Kidney capillary endothelial cell (primary cell): Measurements from ENCODE around the gene SNAPC2.
A peak's percentile ranks its signal among the peaks of the same experiment; 100 is the strongest.
"Not testable (repeated sequence)": the region's sequence is repeated elsewhere in the genome, so short reads cannot be mapped to it uniquely, and the experiment has no call there.

Experiments
- DNase-seq: peaks from one replicate; pipeline ENCODE4 v3.0.0-alpha.2; 2018; ENCODE audit warnings: low spot score

The SNAPC2 gene

DNA sequence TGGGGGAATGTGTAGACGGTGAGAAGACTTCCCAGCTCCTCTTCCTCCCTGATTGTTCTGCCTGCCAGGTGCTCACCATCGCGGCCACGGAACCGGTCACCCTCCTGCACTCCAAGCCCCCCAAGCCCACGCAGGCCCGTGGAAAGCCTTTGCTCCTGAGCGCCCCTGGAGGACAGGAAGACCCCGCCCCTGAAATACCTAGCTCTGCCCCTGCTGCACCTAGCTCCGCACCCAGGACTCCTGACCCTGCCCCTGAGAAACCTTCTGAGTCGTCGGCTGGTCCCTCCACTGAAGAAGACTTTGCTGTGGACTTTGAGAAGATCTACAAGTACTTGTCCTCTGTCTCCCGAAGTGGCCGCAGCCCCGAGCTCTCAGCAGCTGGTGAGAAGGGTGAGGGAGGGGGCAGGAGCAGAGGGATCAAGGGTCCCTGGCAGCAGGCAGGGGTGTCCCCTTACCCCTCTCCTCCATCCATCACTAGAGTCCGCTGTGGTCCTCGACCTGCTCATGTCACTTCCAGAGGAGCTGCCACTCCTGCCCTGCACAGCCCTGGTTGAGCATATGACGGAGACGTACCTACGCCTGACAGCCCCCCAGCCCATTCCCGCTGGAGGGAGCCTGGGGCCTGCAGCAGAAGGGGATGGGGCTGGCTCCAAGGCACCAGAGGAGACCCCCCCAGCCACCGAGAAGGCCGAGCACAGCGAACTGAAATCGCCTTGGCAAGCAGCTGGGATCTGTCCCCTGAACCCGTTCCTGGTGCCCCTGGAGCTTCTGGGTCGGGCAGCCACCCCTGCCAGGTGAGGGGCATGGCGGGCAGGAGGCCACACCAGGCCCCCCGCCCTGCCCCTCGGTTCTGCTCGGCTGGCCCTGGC lies 2.1 kb downstream of the SNAPC2 start:
- no peak for DNase-seq

DNA sequence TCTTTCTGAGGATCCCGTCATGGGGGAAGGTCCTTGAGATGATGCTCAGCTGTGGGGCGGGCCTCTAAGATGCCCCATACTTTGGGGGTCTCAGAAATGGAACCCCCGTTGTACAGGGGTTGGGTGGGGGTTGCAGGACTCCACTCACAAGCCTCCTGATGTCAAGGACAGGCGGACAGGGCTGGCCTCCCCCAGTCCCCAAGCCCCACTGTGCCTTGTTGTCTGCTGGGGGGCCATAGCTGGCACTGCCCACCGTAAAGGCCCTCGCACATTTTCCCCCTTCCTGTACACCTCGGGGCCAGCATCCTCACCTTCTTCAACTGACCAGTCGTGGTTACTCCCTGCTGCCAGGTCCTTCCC lies 2.7 kb downstream of the SNAPC2 start:
- DNase-seq: no peak

DNA sequence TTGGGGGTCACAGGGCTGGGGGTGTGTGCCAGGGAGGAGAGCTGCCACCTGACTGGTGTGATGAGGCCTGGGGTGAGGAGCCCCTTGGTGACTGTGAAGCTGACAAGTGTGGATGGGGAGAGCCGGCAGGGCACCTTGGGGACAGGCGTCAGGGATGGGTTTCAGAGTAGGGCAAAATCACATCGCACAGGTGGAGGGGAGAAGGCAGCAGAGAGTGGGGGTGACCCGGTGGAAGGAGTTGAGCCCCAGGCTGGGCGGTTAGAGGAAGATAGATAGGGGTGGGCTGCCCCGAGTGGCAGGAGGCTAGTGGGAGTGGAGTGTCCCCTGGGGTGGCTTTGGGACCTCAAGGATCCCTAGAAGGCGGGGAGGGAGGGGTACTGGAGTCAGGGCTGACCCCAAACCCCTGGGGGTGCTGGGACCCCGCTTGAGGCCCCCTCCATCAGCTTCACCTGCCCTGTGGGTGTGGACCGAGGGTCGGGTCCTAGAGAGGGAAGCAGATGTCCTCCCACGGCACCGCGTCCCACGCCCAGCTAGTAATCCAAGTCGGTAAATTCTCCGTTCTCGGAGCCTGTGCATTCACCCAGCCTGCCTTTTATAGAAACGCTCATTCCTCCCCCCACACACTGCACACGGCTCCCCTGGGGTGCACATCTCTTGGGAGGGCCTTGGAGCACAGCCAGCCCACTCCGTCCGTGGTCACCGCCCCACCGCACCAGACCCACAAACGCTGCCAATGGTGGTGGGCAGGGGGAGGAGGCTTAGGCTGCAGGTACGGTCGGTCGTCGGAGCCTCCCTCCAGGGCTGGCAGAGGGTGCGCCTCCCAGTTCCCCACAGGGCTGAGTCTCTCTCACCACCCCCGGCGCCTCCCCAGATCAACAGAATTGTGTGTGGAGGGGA lies 3.4 kb downstream of the SNAPC2 start:
- DNase-seq: no peak

DNA sequence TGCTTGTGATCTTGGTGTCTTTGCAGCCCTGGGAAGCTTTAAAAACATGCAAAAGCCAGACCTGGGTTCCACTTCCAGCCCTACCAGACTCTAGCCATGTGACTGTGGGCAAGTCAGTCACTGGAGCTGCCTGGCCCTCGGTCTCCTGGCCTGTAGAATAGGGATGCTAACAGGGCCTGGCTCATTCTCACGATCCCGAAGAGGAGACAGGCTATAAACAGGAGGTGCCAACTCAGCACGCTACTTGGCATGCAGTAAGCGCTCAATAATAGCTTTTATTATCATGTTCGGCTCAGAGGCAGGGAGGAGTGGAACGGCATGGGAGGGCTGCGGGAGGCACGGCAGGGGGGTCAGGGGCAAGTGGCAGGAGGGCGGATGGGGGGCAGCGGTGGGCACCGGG lies 4.1 kb downstream of the SNAPC2 start:
- DNase-seq: no peak

DNA sequence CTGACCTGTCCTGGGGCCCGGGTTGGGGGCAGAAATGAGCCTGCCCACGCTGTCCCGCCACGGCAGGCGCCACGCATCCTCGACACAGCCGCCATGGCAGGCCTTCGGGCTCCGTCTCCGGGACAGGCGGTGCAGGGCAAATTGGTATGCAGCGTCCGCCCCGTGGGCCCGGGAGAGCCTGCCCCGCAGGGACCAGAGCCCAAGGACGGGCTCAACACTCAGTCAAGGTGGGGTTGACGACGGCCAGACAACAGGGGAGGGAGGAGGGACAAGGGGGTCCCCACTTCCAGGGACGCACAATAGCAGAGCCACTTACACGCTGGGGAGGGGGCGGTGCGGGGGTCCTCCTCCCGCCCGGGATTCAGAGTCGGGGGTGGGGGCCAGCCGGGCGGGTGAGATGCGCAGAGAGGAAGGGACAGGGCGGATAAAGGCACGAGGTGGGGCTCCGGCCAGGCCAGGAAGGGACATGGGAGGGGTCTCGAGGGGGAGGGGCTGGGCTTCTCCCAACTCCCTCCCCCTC lies 4.6 kb downstream of the SNAPC2 start:
- no peak for DNase-seq

DNA sequence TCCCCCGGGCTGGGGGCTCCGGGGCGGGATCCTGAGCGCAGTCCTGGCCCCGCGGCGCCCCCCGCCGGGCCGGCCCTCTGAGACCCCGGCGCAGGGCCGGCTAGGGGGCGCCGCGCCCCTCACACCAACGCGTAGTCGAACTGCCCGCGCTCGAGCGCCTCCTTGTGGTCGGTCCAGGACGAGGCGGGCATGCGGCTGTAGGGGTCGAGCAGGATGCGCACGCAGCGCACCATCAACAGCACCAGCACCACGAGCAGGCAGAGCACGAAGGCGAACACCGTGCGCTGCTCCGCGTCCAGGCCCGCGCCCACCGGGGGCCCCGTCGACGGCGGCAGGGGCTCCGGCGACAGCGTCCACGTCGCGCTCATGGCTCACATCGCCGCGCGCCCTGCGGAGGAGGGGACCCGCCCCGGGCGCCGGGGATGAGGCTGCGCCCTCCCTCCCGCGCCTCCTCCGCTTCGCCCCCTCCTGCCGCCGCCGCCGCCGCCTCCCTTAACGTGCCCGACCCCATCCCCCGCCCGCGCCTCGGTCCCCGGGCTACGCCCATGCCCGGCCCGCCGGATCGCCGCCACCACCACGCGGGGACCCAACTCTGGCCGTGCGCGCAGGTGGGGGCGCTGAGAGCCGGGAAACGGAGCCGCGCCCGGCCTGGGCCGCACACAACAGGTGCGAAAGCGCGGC lies 5.2 kb downstream of the SNAPC2 start:
- DNase-seq: peak; percentile 80

DNA sequence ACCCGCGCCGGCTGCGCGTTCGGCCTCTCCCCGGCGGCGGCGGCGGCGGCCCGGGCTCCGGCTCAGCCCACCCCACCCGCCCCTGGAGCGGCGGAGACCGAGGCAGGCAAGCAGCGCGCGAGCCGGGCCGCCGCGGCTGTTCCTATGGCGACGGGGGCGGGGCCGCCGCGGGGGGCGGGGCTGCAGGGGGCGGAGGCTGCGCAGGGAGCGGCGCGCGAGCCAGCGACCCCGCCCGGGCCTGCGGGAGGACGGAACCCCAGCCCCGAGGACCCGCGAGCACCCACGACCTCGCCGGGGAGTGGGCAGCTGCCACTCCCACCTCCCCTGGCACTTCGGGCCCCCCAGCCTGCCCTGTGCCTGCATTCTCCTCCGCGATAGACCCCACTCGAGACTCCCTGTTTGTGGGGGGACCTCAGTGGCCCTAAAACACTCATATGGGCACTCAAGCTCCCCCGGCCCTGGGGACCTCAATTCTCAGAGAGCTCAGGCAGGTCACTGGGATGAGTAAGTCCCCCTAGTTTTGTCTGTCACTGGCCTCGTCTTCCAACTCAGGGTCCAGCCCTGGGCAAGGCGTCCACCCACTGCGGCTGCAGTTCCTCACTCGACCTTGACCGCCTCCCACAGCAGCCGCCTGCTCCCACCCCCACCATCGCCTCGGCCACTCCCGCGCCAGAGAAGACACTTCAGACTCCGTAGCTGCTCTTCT lies 6.0 kb downstream of the SNAPC2 start, which contains the start of gene CTXN1:
CTXN1 (minus strand) TSS at position 115 of the 706 bp plus-strand sequence. CDS start 597 bp downstream, outside the sequence.
- DNase-seq: no peak

DNA sequence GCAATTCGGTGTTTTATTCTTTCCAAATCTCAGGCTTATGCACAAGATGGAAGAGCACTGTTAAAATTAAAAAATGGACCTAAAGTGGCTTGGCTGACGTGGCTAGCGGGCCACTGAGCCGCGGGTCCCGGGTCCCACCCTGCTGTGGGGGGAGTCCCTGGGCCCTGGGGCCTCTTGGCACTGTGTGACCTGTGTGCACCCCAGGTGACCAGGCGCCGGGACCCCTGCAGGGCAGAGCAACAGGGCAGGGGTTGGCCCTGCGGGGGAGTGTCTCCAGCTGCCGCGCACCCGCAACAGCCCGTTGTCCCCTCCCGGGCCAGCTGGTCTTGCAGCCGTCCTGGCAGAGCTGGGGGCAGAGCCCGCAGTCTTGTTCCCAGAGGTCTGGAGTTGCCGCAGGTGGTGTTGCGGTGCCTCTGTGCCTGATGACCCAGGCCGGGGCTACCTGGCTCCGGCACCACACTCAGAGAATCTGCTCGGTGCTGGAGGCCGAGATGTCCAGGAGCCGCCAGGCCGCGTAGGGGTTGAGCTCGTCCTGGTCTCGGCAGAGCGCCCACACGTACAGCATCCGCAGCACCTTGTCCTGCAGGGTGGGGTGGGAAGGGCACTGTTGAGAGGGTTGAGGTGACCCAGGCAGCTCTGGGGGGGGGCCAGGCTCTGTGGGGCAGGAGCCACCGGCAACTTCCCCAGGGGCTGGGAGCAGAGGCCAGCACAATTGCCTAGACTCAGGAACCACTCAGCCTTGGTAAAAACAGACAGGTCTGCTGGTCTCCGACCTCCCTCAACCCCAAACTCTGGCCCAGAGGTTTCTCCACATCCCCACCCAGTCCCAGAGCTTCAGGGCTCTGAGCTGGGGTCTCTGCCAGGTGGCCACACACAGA lies 6.8 kb downstream of the SNAPC2 start:
- no peak for DNase-seq

DNA sequence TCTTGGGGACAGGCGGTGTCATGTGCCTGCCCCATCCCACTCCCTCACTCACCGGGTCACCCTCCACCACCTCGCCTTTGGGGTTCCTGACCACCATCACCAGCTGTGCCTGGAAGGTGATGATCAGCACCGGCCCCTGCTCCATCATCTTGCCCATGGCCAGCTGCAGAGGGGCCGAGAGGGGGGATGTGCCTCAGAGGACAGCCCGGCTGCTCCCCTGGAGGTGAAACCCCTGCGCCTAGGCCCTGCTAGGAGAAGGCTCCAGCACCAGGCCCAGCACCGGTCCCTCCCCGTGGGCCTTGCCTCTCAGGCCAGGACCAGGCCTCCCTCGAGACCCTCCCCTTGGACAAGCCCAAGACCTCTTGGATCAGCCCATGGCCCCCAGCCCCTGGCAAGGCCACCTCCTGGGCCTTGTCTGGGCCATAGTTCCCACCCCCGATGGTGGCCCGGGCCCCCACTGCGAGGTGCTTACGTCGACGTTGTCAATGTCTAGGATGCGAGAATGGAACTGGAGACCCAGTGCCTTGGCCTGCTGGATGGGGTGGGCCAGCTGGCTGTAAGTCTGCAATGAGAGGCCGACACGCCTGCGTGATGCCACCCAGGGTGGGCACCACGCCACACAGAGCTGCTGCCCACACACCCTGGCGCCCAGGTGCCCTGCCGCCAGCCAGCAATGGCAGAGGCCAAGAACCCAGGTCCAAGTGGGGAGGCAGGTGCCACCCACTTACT lies 7.6 kb downstream of the SNAPC2 start:
- DNase-seq: no peak

DNA sequence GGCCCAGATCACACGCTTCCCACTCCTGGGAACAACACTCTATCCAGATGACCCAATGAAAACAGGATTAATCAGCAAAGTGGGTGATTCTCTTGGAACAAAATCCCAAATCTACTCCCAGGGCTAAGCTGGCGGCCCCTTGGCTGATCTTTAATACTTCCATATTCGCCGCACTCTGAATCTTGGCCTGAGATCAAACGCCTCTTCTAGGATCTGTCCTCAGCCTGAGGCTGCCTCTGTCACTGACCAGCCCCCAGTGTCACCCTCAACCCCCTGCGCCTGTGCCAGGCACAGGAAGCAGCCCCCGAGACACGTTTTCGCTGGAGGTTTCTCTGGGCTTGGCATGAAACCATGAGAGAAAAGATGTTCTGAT lies 8.2 kb downstream of the SNAPC2 start:
- no peak for DNase-seq

DNA sequence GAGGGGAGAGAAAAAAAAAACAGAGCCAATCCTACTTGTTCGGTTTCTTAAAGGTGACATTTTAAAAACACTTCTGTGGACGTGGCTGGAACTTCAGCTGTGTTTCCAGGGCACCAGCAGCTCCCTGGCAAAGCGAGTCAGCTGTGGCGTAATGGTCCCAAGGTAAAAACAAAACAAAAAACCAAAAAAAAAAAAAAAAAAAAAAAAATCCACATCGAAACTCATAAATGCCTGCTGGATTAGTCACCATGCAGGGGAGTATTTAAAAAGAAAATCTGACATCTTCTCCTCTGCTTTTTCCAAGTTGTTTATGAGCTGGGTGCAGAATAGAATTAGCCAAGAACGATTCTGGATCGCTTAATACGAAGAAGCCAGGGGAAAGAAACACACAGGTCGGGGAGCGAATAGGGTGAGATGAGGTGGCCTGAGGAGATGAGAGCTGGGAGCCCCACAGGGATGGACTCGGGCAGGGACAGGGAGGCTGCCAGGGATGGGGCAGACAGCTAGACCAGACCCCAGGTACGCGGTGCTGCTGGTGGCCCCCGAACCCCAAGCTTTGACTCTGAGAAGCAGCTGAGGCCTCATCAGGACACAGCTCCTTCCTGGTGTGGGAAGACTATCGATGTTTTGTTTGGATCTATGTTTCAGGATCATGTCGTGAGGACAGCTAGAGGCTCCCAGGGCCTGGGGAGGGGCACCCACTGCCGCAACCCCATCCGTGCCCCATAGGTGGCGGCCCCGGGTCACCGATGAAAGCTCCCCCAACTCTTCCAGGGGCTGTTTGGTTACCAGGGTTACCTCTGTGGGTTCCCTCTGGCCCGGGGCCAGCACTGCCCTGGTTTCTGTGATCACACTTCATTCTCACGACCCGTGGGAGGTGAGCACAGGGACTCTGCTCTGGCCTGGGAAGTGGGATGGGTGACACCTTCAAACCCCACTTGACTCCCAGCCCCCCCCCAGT lies 8.9 kb downstream of the SNAPC2 start:
- DNase-seq: no peak

DNA sequence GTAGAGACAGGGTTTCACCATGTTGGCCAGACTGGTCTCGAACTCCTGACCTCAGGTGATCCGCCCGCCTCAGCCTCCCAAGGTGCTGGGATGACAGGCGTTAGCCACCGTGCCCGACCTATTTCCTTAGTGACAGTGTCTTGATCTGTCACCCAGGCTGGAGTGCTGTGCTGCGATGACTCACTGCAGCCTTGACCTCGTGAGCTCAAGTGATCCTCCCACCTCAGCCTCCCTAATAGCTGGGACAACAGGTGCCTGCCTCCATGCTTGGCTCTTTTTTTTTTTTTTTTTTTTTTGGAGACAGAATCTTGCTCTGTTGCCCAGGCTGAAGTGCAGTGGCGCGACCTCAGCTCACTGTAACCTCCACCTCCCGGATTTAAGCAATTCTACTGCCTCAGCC lies 9.9 kb downstream of the SNAPC2 start:
- not testable (repeated sequence) for DNase-seq

DNA sequence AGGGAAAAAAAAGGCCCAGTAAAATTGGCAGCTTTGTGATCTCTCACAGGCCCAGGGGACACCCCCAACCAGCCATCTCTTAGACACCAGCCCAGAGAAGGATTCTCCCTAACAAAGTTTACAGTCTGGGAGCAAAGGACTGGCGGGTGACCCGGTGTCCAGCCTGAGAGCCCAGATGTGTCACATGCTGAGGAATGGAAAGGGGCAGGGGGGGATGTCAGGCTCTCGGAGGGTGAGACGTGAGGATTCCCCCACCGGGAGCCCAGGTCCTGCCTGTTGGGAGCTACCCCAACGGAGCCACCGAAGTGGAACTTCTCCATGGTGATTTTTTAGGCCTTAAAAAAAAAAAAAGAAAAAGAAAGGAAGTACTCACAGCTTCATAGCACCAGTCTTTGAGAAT lies 10.6 kb downstream of the SNAPC2 start:
- no peak for DNase-seq

DNA sequence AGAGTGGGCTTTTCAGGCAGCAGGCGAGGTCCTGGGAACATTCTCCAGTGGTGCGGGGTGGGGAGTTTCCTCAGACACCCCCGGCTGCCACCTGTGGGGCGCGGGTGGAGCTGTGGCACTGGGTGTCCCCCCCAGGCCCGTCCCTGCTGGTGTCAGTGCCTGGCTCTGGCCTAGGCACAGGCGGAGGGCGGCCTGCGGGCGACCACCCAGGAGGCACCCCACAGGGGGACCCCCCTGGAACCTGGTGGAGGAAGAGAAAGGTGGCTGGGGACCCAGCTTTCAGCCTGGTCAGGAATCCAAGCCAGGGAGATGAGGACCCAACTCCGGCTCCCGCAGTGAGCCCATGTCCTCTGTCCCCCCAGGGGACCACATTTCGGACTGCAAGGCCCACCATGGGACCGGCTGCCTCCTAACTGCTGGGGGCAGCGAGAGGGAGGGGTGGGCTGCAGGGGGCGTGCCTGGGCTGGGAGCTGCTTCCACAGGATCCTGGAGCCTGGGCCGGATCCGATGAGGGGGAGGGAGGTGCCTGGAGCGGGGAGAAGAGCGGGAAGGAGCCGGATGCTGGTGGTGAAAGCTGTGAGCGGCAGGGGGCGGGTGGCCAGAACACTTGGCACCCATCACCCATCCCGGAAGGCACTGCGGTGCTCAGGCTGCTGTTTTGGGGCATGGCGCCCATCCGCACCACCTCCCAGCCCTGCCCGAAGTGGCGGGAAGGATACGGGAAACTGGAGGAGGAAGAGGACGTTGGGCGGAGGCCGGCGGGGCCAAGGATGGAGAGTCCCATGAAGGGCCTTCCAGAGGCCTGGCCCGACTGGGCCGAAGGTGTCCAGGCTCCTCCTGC lies 11.3 kb downstream of the SNAPC2 start:
- DNase-seq: no peak

DNA sequence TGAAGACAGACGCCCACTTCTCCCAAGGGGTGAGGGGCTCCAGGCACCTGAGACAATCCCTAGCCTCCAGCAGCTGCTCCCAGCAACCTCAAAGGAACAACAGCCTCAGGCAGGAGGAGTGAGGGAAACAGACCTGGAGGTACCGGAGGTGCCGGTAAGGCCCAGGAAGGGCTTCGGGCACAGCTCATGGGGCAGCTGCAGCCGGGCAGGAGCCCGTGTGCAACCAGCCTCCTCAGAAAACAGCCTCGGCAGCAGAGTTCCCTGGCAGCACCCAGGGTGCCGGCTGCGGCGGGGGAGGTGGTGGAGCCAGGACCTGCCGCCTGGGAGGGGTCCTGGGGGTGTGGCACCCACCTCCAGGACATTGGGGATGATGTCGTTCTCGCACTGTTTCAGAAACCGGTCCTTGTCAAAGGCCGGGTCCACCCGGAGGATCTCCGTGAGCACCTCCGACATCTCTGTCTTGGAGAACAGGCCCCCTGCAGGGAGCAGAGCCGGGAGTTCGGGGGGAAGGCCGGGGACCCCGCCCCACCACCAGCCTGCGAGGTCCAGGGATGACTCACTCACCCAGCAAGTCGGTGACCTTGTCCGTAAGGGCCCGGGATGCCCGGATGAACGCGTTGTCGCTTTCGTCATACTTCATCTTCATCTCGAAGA lies 12.3 kb downstream of the SNAPC2 start:
- DNase-seq: no peak

DNA sequence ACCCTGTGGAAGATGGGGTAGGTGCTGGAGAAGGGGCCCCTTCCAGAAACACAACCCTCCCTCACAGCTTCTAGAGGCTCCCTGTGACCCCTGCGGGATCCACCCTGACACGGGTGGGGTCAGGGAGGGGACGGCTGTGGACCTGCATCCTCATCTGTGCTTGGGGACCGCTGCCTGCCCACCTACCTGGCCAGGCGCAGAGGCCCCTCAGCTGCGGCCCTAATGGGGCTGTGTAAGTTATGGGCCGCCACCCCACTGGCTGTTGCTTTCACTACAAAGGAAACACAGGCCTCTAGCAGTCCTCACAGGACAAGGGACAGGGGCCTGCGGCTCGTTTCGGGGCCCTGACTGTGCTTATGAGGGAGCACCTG lies 12.8 kb downstream of the SNAPC2 start:
- no peak for DNase-seq

DNA sequence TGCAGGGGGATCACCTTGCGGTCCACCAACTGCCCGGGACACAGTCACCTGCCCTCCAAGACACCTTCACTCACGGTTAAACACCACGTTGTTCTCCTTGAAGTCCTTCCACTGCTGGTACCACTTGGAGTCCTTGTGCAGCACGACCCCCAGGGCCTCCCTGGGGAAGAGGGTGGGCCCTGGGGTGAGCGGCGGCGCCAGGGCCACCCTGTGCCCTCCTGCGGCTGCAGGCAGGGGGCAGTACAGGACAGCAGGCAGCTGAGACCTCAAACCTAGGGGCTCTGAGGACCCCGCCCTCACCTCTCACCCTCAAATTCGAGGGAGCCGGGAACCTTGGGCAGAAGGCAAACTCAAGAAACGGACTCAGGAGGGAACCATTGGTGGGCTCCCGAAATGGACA lies 13.3 kb downstream of the SNAPC2 start:
- DNase-seq: no peak
